Measurements from ENCODE around the gene WDR1.

WDR1 gene

DNA sequence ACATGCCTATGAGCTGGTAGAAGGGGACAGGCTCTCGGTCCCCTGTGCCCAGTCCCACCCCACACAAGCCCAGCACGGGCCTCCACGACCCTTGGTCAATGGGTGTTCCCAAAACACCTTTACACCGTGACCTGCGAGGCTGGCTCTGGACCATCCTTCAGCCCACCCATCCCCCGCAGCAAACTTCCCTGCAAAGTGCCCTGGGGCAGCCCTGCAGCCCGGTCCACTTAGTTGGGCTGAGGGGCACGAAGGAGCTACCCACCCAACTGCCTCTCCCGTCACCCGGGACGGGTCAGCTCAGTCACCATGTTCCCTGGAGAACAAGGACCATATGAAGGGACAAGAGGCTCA is 23.4 kb downstream of the WDR1 start:
- TF ChIP-seq GATA3 (IDR thresholded peaks at IDR 0.05; ENCODE audit: low read depth, low read length) = no peak
- TF ChIP-seq GATA2 (IDR thresholded peaks at IDR 0.05; ENCODE audit: low read depth, low read length) = no peak

DNA sequence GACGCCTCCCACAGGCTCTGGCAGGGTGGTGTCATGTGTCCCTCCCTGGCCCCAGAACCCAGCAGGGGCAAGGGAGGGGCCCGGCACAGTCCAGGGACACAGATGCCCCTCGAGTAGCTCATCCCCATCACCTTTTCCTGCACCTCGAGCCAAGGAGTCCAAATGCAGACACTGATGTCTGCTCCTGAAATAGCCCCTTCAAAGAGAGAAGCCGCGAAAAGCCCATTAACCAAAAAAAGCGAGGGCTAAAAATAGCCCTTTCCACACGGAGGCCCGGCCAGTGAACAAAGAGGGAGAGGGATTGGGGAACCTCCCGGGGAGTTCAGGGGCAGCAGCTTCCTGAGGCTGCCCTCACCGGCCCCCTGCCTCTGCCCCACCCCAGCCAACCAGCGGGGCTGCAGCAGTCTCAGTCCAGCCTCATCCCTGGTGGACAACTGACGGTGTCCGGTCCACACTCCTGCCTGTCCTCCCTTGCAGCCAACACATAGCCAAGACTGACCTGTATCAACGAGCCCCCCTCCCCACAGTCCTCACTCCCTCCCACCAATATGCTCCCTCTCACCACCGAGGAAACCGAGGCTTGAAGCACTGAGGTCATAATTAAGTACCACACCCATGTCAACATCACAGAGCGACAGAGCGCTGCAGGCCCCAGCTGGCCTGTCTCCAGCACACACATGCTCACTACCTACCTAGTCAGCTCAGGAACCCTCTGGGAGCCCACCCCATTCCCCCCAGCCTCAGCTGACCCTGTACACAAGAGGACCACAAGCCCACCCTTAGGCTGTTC is 23.9 kb downstream of the WDR1 start:
- TF ChIP-seq GATA3 (IDR thresholded peaks at IDR 0.05; ENCODE audit: low read depth, low read length) = no peak

DNA sequence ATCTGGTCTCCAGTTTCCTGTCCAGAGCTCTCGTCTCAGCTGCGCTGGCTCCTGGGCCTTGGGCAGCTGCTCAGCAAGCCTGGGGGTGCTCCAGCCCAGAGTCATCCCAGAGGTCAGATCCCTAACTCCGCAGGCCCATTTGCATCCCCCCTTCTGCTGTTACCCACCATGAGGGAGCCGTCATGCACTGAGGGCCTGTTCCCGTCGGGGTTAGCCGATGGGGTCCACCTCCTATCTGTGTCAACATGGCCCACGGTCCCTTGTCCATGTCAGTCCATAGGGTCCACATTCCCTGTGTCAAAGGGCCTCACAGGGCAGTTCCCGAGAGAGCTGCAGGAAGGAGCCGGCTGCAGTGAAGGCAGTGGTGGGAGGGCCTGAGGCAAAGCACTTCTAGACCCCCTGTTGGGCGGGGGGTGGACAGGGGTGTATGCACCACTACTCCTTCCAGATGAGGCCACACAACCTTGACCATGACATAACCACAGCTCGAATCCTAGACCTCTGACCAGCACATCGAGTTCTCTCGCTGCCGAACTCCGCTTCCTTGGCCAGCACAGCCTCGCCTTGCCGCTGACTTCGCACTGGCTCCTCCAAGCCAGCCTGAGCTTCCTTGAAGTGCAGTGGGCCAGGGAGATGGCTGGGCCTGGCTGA is 24.9 kb downstream of the WDR1 start:
- TF ChIP-seq GATA3 (IDR thresholded peaks at IDR 0.05; ENCODE audit: low read depth, low read length) (no peak), GATA2 (IDR thresholded peaks at IDR 0.05; ENCODE audit: low read depth, low read length) (no peak)

DNA sequence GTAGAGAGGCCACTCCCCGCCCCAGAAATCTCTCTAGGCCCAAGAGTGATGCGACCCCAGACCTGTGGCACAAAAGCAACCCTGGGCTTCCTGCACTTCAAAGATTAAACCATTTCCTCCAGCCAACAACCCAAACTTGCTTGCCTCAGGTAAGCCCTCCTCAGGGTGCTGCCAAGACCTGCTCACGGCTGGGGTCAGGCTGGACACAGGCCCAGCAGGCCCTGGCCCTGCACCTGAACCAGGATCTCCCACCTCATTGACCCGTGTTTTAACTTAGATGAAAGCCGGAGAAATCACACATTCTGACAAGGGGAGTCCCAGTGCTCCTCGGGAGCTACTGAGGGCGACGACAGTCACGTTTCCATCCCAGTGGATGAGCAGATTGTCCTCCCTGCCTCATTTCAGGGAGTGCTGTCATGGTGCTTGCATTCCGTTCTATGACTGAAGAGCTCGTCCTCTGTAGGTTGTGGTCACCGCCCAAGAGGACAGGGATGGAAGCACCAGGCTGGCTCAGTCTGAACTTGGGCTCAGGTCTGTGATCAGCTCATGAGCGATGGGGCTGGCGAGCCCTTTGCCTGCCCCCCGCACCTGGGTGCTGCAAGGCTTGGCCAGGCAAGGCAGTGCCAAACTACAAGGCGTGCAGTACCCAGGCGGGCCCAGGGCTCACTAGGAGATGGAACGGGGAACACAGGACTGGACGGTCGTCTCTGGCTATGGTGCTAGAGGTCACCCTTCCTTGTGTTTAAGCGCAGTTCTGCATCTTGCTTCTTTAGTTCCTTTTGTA is 25.9 kb downstream of the WDR1 start:
- TF ChIP-seq GATA3 (IDR thresholded peaks at IDR 0.05; ENCODE audit: low read depth, low read length) (no peak), GATA2 (IDR thresholded peaks at IDR 0.05; ENCODE audit: low read depth, low read length) (no peak)

DNA sequence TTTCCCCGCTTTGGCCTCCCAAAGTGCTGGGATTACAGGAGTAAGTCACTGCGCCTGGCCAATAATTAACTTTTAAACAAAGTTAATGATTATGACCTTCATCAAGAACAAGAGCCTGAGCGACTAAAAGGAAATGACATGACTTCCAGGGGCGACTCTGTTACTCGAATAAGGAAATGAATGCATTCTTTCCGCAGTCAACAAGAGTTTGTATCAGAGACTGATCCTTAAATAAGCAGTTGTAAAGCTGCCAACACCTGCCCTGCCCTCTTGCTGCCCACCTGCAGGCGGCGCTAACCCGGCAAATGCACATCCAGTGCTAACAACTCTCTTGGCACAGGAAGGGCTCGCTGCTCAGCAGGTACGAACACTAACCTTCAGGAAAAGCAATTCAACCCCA is 27.3 kb downstream of the WDR1 start:
- TF ChIP-seq GATA3 (IDR thresholded peaks at IDR 0.05; ENCODE audit: low read depth, low read length) = no peak
- no peak for TF ChIP-seq GATA2 (IDR thresholded peaks at IDR 0.05; ENCODE audit: low read depth, low read length)

DNA sequence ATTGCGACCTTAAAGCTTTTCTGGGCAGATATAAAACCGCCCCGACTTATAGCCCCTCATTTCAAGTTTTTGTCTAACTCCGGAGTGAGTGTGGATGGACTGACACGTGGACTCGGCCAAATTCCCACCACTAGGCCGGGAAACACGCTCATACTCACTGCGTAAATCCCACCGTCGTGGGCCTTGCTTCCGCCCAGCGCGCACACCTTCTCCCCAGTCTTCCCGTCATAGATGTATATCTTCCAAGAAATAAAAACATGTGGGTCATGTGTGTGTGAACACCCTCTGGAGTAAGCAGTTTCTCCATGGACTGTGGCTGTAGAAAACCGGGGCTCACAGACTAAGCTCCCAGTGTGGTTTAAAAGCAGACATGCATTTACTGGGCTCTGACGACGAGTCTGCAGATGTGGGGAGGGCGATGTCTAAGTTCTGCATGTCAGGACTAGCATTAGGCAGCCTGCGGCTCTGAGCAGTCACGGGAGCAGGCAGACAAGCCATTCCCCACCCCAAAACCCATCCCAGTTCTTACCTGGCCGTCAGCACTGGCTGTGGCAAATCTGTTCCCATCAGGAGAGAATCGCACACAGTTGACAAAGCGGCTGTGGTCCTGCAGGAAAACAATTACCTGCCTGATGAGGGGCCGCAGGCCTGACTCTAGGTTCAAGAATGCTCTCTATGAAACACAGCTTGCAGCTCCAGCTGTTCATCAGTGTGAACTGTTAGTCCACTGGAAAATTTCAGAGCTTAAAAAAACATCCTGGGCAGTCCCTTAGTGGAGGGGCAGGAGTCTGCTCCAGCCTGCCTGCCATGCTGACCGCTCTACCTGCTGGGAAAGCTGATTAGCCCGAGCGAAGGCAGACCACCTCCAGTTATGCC is 28.2 kb downstream of the WDR1 start:
- TF ChIP-seq GATA2 (IDR thresholded peaks at IDR 0.05; ENCODE audit: low read depth, low read length) = no peak
- no peak for TF ChIP-seq GATA3 (IDR thresholded peaks at IDR 0.05; ENCODE audit: low read depth, low read length)

DNA sequence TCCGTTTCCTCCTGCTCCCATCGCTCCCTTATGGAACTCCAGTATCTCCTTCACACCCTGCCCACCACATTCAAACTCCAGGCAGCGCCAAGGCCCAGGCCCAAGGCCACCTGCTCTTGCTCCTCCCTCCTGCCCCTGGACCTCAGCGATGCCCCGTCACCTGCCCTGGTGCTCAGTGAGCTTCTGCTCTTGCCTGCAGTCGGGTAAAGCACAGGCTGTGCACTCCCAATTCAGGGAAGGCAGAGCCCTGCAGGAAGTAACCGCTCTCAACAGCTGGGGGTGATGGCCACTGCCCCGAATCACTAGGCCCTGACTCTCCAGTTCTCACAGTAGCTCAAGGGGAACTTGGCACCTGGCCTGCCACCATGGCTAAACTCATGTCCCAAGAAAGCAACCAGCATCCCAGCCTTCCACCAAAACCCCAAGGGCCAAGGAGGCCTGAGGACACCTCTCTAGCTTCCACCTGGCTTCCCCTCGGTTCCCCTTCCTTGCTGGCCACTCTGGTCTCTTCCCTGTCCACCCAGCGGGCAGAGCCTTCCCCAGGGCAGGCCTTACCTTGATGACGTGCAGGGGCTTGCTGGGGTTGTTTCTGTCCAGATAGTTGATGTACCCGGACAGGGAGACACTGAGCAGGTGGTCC is 29.3 kb downstream of the WDR1 start:
- TF ChIP-seq GATA3 (IDR thresholded peaks at IDR 0.05; ENCODE audit: low read depth, low read length) (no peak), GATA2 (IDR thresholded peaks at IDR 0.05; ENCODE audit: low read depth, low read length) (no peak)

DNA sequence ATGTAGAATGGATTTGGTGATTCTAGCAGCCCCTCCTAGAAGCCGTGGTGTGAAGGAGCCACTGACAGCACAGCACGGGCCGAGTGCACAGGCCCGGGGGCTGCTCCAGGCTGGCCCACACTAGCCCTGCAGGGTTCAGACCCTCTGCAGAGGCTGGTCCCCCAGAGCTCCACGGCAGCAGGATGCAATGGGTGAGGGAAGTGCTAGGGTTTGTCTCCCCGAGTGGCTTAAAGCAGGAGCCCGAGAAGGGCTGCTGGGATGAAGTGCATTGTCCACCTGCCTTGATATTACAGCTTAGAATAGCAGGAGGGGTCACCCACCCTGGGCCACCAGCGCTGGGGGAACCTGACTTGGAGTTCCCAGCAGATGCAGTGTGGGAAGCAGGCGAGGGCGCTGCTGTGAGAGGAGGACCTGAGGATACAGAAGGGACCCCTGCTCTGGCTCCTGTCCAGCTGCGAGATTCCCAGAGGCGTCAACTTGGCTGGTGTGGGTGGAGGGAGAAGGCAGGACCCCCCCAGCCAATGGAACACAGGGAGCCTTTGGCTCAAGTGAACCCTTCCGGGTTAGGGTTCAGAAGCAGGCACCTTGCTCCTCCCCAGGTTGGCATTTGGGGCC is 30.0 kb downstream of the WDR1 start:
- TF ChIP-seq GATA3 (IDR thresholded peaks at IDR 0.05; ENCODE audit: low read depth, low read length) = no peak
- no peak for TF ChIP-seq GATA2 (IDR thresholded peaks at IDR 0.05; ENCODE audit: low read depth, low read length)

DNA sequence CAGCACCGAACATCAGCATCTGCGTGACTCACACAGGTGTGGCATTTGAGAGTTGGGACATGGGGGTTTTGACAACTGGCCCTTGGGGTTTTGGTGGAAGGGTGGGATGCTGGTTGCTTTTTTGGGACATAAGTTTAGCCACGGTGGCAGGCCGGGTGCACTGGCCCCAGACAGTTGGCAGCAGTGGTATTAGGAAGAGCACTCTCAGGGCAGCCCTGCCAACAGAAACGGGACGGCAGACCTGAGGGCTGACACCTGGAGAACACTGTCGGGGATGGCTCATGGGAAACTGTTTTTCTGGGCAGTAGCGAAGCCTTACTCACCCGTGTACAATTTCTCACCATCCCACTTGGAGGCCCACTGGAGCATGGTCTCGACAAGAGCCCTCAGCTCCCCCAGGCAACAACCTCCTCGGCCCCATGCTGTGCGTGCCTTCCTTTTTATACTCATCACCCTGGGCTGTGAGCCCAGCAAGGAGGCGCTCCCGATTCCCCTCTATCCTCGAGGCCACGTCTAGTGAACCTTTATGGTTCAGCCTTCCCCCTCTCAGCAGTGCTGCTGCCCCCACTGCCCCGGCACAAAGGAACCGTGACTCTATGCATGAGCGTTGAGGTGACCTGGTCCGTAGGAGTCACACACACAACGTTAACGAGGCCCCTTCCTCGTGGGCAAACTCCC is 30.6 kb downstream of the WDR1 start:
- TF ChIP-seq GATA2 (IDR thresholded peaks at IDR 0.05; ENCODE audit: low read depth, low read length) (no peak), GATA3 (IDR thresholded peaks at IDR 0.05; ENCODE audit: low read depth, low read length) (no peak)

DNA sequence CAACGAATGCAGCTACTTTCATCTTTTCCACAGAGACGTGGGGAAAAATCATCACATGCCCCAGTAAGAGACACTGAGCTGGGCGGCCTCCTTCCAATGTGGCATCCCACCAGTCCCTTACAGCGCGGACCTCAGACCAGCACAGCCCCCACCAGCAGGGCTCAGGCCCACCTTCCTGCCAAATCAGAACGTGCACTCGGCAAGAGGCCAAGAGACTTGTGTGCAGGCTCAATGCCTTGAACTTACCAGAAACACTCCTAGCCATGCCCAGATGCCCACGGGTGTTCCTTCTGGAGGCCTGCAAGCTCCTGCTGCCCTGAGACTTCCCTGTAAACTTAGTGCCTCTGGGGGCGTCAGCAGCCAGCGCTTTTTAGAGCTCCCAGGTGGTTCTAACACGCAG is 31.2 kb downstream of the WDR1 start:
- TF ChIP-seq GATA2 (IDR thresholded peaks at IDR 0.05; ENCODE audit: low read depth, low read length) = no peak
- TF ChIP-seq GATA3 (IDR thresholded peaks at IDR 0.05; ENCODE audit: low read depth, low read length) = no peak

DNA sequence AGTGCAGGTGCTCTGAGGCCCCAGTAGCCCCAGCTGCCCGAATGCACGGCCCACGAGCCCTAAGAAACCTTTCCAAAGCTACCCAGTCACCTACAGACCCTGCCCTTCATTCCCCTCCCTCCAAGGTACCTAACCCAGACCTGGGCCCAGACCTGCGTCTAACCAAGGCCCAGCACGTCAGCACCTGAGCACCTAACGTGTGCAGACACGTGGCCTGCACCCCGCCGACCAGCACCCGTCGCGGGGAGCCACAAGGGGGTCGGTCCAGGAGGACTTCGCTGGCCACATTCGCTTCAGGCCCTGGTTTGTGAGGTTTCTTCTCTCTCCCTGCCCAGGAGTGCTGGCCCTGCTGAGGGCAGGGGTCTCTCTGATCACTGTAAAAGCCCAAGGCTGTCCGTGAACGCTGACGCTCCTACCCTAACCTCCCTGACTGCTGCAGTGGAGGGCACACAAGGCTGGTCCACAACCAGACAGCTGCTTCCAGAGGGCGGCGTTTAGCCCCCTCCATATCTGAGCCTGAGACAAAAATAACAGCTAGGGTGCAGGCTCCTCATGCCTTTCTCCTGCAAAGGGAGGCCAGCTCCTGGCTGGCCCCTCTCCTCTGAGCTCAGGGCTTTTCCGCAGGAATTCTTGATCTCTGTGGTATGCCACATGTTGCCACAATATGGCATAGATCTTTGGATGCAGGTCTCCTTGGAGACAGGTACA is 31.8 kb downstream of the WDR1 start:
- TF ChIP-seq GATA2 (IDR thresholded peaks at IDR 0.05; ENCODE audit: low read depth, low read length) = no peak
- no peak for TF ChIP-seq GATA3 (IDR thresholded peaks at IDR 0.05; ENCODE audit: low read depth, low read length)

All from SH-SY5Y (cell line).